Fibroblast of villous mesenchyme (primary cell): ENCODE results near the gene ARHGEF28. TPM values are rescaled to one million over a fixed set of nuclear protein-coding genes. Genes with fewer than 3 reads are reported as not detected.

Experiments used
- DNase-seq: peaks from one replicate; pipeline ENCODE4 v3.0.0-alpha.2; 2010; ENCODE audit warnings: low read depth
- H3K4me3 ChIP-seq: 2 replicates; pipeline ENCODE4 v1.5.1; 2011; ENCODE audit warnings: low read depth, mild to moderate bottlenecking, low read length
- CTCF ChIP-seq: IDR thresholded peaks from 2 replicates; pipeline ENCODE4 v1.5.1; 2012; ENCODE audit warnings: low read depth, mild to moderate bottlenecking, low read length; ENCODE audit not compliant: insufficient read depth
- total RNA-seq: library from RNA; depleted of rRNA; stranded (reverse); fragments of >200 nt; gene quantifications from 2 replicates; pipeline ENCODE4 v1.2.3, GENCODE V29; 2012

The ARHGEF28 gene
- total RNA-seq, 1 donor = 40.2 TPM

- no peak overlapping the region for H3K4me3 ChIP-seq
- DNase-seq = no peak
- no peak for TF ChIP-seq CTCF
Measured at GRCh38 chr5:73718762-73719161, 92.8 kb downstream of the ARHGEF28 start.

- no peak for DNase-seq
- H3K4me3 ChIP-seq = no peak overlapping the region
- no peak for TF ChIP-seq CTCF
Measured at GRCh38 chr5:73719632-73720031, 93.6 kb downstream of the ARHGEF28 start.

- no peak for TF ChIP-seq CTCF
- peak; percentile 69 for DNase-seq
- no peak overlapping the region for H3K4me3 ChIP-seq
Measured at GRCh38 chr5:73722231-73722630, 96.2 kb downstream of the ARHGEF28 start.

GRCh38 chr5:73726071-73726470 lies 100.1 kb downstream of the ARHGEF28 start:
- no peak overlapping the region for H3K4me3 ChIP-seq
- TF ChIP-seq CTCF = no peak

GRCh38 chr5:73726606-73727231 lies 100.7 kb downstream of the ARHGEF28 start:
- DNase-seq = no peak
- TF ChIP-seq CTCF = no peak
- no peak overlapping the region for H3K4me3 ChIP-seq

More at GRCh38 chr5:73726071-73726470, 100.1 kb downstream of the ARHGEF28 start:
- no peak for DNase-seq

- no peak for DNase-seq
- no peak for TF ChIP-seq CTCF
- no peak overlapping the region for H3K4me3 ChIP-seq
Measured at GRCh38 chr5:73727470-73727869, 101.5 kb downstream of the ARHGEF28 start.
